Stomach (tissue), 9 donors: ENCODE measurements around the gene FANCL. TPM values are rescaled to one million over a fixed set of nuclear protein-coding genes. Genes with fewer than 3 reads are reported as not detected.

Experiments used
- DNase-seq, 2 donors: peaks; one replicate each; pipeline versions ENCODE4 v3.0.0 to v3.0.0-alpha.2; 2013 to 2019
- H3K27ac ChIP-seq, 5 donors: fragments of 200-600 bp in 4 of 5; sonication (generic) in 4 of 5; one replicate each; pipeline ENCODE4 v1.5.1; 2013 to 2019; ENCODE audit warnings: mild to moderate bottlenecking in 1 of 5, moderate library complexity in 1 of 5
- H3K27me3 ChIP-seq, 3 donors: fragments of 200-600 bp; sonication (generic); one replicate each; pipeline ENCODE4 v1.5.1; 2017 to 2019; ENCODE audit warnings: mixed run types in 1 of 3
- H3K36me3 ChIP-seq, 4 donors: fragments of 200-600 bp; sonication (generic); 1 replicate in 3 of 4; 2 replicates in 1 of 4; pipeline ENCODE4 v1.5.1; 2016 to 2019
- H3K4me1 ChIP-seq, 4 donors: fragments of 200-600 bp; sonication (generic); one replicate each; pipeline ENCODE4 v1.5.1; 2016 to 2019
- H3K4me3 ChIP-seq, 4 donors: fragments of 200-600 bp; sonication (generic) in 3 of 4; one replicate each; pipeline ENCODE4 v1.5.1; 2016 to 2019; ENCODE audit warnings: mild to moderate bottlenecking in 1 of 4
- H3K9me3 ChIP-seq, 4 donors: fragments of 200-600 bp; sonication (generic); one replicate each; pipeline ENCODE4 v1.5.1; 2016 to 2019
- CTCF ChIP-seq, 7 experiments: fragments of 450-650 bp in 4 of 7; fragments of 200-600 bp in 3 of 7; sonication (generic) in 3 of 7; IDR thresholded peaks; one replicate each; pipeline ENCODE4 v1.5.1; 2016 to 2019; ENCODE audit warnings: antibody characterized with exemption in 7 of 7, control low read depth in 2 of 7, mild to moderate bottlenecking in 1 of 7
- EP300 ChIP-seq: sonication (generic); formaldehyde crosslinking; IDR thresholded peaks from one replicate; pipeline ENCODE4 v1.6.1; 2017; ENCODE audit warnings: antibody characterized with exemption
- POLR2A ChIP-seq, 4 donors: fragments of 450-650 bp; IDR thresholded peaks; one replicate each; pipeline ENCODE4 v1.6.1; 2016; ENCODE audit warnings: antibody characterized with exemption in 4 of 4, control low read depth in 2 of 4, mild to moderate bottlenecking in 1 of 4, moderate library complexity in 1 of 4
- POLR2AphosphoS5 ChIP-seq, 3 donors: sonication (generic); formaldehyde crosslinking; IDR thresholded peaks; one replicate each; pipeline ENCODE4 v1.6.1; 2016; ENCODE audit warnings: antibody characterized with exemption in 3 of 3
- WGBS, 5 donors: extraction: QIAGEN DNeasy Blood & Tissue Kit in 3 of 5; methylation state at CpG; one replicate each; pipeline versions ENCODE4 v1.1.5 to v1.1.7; 2013 to 2018; 5-methylcytosine and 5-hydroxymethylcytosine counted together
- intact Hi-C: fragments of 100-400 bp; cut with DNase I; formaldehyde crosslinking; loops from one replicate; pipeline ENCODE4 v1.15.1; 2023; ENCODE audit warnings: low total_unique reads
- polyA plus RNA-seq, 3 donors: library from polyadenylated mRNA; stranded (reverse); fragments of 200-250 nt; gene quantifications; one replicate each; pipeline ENCODE4 v1.2.3, GENCODE V29; 2013
- total RNA-seq, 5 donors: library from RNA; depleted of rRNA; stranded (reverse); fragments of >200 nt; gene quantifications; one replicate each; pipeline versions ENCODE4 v1.1.0 to v1.2.3, GENCODE V29; 2014 to 2016
- donor health status: healthy with polysubstance abuse.
- donor health status: Bipolar disorder and iron deficiency.
- donor health status: healthy.

The FANCL gene
- total and polyA plus RNA-seq, 8 donors = 4.9 to 275 (median 22.2) TPM

DNA sequence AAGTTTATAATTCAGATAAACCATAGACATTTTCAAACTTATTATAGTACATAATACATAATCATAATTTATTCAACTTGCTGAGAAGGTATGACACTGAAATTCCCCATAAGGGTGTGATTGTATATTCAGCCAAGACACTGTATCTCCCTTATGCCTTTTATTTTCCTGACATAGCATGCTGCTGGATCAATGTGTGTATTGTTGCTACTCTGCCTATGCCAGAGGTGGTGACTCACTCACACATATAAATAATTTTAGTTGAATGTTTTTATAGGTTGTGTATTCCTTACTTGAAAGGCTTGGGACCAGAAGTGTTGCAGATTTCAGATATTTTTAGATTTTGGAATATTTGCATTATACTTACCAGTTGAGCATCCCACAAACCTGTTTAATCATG is 107.7 kb downstream of the FANCL start:
- Histone ChIP-seq H3K9me3 (no peaks in the 10 kb centered on the region), H3K27me3 (no peaks in the 10 kb centered on the region), H3K4me3 (no peak overlapping the region), H3K27ac (no peak overlapping the region), H3K36me3 (peaks cover 0 to 16% (median 3%) of the 10 kb centered on the region in 4 donors), H3K4me1 (peaks cover 0 to 12% (median 7%) of the 10 kb centered on the region in 4 donors)
- no peak for DNase-seq
- intact Hi-C loops = no loop called here
- TF ChIP-seq POLR2AphosphoS5 (IDR thresholded peaks at IDR 0.05) (no peak), EP300 (no peak), CTCF (IDR thresholded peaks at IDR 0.05) (no peak), POLR2A (IDR thresholded peaks at IDR 0.05) (no peak)

GRCh38 chr2:58131191-58132011 is 109.7 kb downstream of the FANCL start:
- intact Hi-C loops = no loop called here
- Histone ChIP-seq H3K27ac (no peak overlapping the region), H3K27me3 (no peaks in the 10 kb centered on the region), H3K9me3 (no peaks in the 10 kb centered on the region), H3K36me3 (peaks cover 0 to 16% (median 3%) of the 10 kb centered on the region in 4 donors), H3K4me3 (no peak overlapping the region), H3K4me1 (peaks cover 0 to 12% (median 7%) of the 10 kb centered on the region in 4 donors)
- DNase-seq = peak in 1 of 2 donors; percentile 62
- whole genome bisulfite sequencing, 5 donors = 34 to 68% (median 43%) methylated on average over 5 of the region's 5 CpGs
- no peak for TF ChIP-seq POLR2A (IDR thresholded peaks at IDR 0.05)
- no peak for TF ChIP-seq EP300
- no peak for TF ChIP-seq POLR2AphosphoS5 (IDR thresholded peaks at IDR 0.05)

DNA sequence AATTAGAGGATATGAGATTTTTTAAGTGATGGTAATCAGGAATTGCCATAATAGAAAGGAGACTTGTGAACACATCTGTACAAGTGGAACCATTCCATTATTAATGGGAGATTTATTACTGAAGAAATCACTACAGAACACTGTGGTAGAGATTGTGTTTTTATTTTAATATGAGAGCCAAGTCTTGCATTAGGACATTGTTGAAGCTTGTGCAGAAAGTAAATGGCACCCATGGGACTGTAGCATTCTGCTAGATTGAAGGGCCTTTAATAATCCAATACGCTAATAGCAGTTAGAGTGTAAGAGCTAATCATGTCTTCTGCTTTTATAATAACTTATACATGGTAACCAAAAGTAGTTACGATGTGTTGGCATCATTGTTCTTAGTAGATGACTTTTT is 110.9 kb downstream of the FANCL start:
- H3K4me1 ChIP-seq = peaks cover 0 to 12% (median 7%) of the 10 kb centered on the region in 4 donors
- peaks cover 0 to 16% (median 3%) of the 10 kb centered on the region in 4 donors for H3K36me3 ChIP-seq

GRCh38 chr2:58127111-58127510 is 114.0 kb downstream of the FANCL start:
- intact Hi-C loops = no loop called here

More for the DNA sequence above, 110.9 kb downstream of the FANCL start:
- no peaks in the 10 kb centered on the region for H3K9me3 ChIP-seq
- intact Hi-C loops = no loop called here
- WGBS, 5 donors = 81 to 97% (median 95%) methylated on average over 2 of the region's 2 CpGs
- no peaks in the 10 kb centered on the region for H3K27me3 ChIP-seq
- no peak overlapping the region for H3K4me3 ChIP-seq
- H3K27ac ChIP-seq = no peak overlapping the region
- no peak for TF ChIP-seq POLR2AphosphoS5 (IDR thresholded peaks at IDR 0.05)
- no peak for TF ChIP-seq EP300
- TF ChIP-seq POLR2A (IDR thresholded peaks at IDR 0.05) = no peak
- no peak for TF ChIP-seq CTCF (IDR thresholded peaks at IDR 0.05)
- DNase-seq = peak in 1 of 2 donors; percentile 5

More at GRCh38 chr2:58127111-58127510, 114.0 kb downstream of the FANCL start:
- Histone ChIP-seq H3K9me3 (no peaks in the 10 kb centered on the region), H3K4me3 (no peak overlapping the region), H3K27me3 (no peaks in the 10 kb centered on the region), H3K27ac (no peak overlapping the region), H3K36me3 (peaks cover 0 to 17% (median 13%) of the 10 kb centered on the region in 4 donors), H3K4me1 (peaks cover 0 to 12% (median 7%) of the 10 kb centered on the region in 4 donors)
- 90 to 98% (median 95%) methylated on average over 3 of the region's 3 CpGs for WGBS, 5 donors
- DNase-seq = no peak
- no peak for TF ChIP-seq EP300
- no peak for TF ChIP-seq POLR2AphosphoS5 (IDR thresholded peaks at IDR 0.05)
- TF ChIP-seq POLR2A (IDR thresholded peaks at IDR 0.05) = no peak
- no peak for TF ChIP-seq CTCF (IDR thresholded peaks at IDR 0.05)
